DOHH2 (cell line): ENCODE results near the gene SLC35F4.

Experiments
- H3F3A ChIP-seq: fragments of 200-600 bp; sonication (generic), shearing (Covaris generic); 2 replicates; pipeline ENCODE4 v1.6.0; 2016; ENCODE audit warnings: antibody characterized with exemption, mild to moderate bottlenecking; ENCODE audit not compliant: control insufficient read depth, insufficient read depth
- H3K27ac ChIP-seq: fragments of 200-600 bp; sonication (generic); 2 replicates; pipeline ENCODE4 v1.5.1; 2014; ENCODE audit warnings: low read depth, mild to moderate bottlenecking, low read length, moderate library complexity
- H3K27me3 ChIP-seq: fragments of 200-600 bp; sonication (generic); 2 replicates; pipeline ENCODE4 v1.6.1; 2014; ENCODE audit warnings: mild to moderate bottlenecking, low read length, mixed read lengths; ENCODE audit not compliant: control insufficient read depth
- H3K36me3 ChIP-seq: fragments of 200-600 bp; sonication (generic); 2 replicates; pipeline ENCODE4 v1.6.1; 2014; ENCODE audit warnings: mild to moderate bottlenecking, low read length, moderate library complexity, mixed read lengths; ENCODE audit not compliant: control insufficient read depth
- H3K4me1 ChIP-seq: fragments of 200-600 bp; sonication (generic); 2 replicates; pipeline ENCODE4 v1.6.1; 2014; ENCODE audit warnings: mild to moderate bottlenecking, low read length, mixed read lengths; ENCODE audit not compliant: control insufficient read depth
- H3K4me2 ChIP-seq: fragments of 200-600 bp; sonication (generic); 2 replicates; pipeline ENCODE4 v1.6.0; 2014; ENCODE audit warnings: mild to moderate bottlenecking, low read length, moderate library complexity
- H3K4me3 ChIP-seq: fragments of 200-600 bp; sonication (generic); 2 replicates; pipeline ENCODE4 v1.5.1; 2014; ENCODE audit warnings: mild to moderate bottlenecking, low read length, mixed read lengths
- H3K79me2 ChIP-seq: fragments of 200-600 bp; sonication (generic); 2 replicates; pipeline ENCODE4 v1.6.1; 2014; ENCODE audit warnings: mild to moderate bottlenecking, low read length, mixed read lengths; ENCODE audit not compliant: control insufficient read depth
- H3K9me2 ChIP-seq: fragments of 200-600 bp; sonication (generic); replicated peaks from 2 replicates; pipeline ENCODE4 v1.6.1; 2014; ENCODE audit warnings: mild to moderate bottlenecking, low read length, mixed read lengths; ENCODE audit not compliant: control insufficient read depth
- H3K9me3 ChIP-seq: fragments of 200-600 bp; sonication (generic); 2 replicates; pipeline ENCODE4 v1.6.1; 2014; ENCODE audit warnings: antibody characterized with exemption, low read length, mixed read lengths; ENCODE audit not compliant: control insufficient read depth, insufficient read depth
- H4K20me1 ChIP-seq: fragments of 200-600 bp; sonication (generic); 2 replicates; pipeline ENCODE4 v1.6.0; 2014; ENCODE audit warnings: low read depth, mild to moderate bottlenecking, antibody characterized with exemption, low read length, moderate library complexity; ENCODE audit not compliant: control insufficient read depth, insufficient read depth
- EZH2phosphoT487 ChIP-seq: fragments of 200-600 bp; sonication (generic); IDR thresholded peaks from 2 replicates; pipeline ENCODE4 v1.6.1; 2017; ENCODE audit warnings: borderline replicate concordance, mild to moderate bottlenecking, antibody characterized with exemption, low read length, moderate library complexity, mixed read lengths
- TF ChIP-seq, protein P1 (sequence below): fragments of 200-600 bp; sonication (generic); IDR thresholded peaks from one replicate; pipeline ENCODE4 v1.5.1; 2014; ENCODE audit warnings: antibody characterized with exemption, mild to moderate bottlenecking, low read depth, low read length; ENCODE audit not compliant: poor library complexity, severe bottlenecking

Gene SLC35F4

DNA sequence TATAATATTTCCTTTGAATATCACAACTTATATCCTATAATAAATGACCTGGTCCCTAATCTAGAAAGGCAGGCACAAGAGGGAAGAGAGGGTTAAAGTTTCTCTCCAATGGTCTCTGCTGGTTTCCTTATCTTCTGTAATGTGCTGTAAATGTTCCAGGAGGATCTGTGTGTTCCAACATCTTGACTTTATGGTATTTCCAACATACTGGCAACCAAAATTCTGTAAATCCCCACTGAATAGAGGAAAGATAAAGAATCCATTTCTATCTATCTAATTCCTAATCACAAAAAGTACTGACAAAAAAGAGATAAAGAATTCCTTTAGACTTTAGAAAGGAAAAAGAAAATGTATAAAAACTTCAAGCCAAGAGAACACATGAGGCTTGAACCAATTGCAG lies 225.9 kb downstream of the SLC35F4 start:
- H3K27ac ChIP-seq, result no peak overlapping the region
- H3K4me2 ChIP-seq, result no peak overlapping the region
- TF ChIP-seq, protein P1, sequence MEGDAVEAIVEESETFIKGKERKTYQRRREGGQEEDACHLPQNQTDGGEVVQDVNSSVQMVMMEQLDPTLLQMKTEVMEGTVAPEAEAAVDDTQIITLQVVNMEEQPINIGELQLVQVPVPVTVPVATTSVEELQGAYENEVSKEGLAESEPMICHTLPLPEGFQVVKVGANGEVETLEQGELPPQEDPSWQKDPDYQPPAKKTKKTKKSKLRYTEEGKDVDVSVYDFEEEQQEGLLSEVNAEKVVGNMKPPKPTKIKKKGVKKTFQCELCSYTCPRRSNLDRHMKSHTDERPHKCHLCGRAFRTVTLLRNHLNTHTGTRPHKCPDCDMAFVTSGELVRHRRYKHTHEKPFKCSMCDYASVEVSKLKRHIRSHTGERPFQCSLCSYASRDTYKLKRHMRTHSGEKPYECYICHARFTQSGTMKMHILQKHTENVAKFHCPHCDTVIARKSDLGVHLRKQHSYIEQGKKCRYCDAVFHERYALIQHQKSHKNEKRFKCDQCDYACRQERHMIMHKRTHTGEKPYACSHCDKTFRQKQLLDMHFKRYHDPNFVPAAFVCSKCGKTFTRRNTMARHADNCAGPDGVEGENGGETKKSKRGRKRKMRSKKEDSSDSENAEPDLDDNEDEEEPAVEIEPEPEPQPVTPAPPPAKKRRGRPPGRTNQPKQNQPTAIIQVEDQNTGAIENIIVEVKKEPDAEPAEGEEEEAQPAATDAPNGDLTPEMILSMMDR, result no peak
- no peak for TF ChIP-seq EZH2phosphoT487
- H3K79me2 ChIP-seq, result no peaks in the 10 kb centered on the region
- H4K20me1 ChIP-seq, result no peaks in the 10 kb centered on the region
- no peaks in the 10 kb centered on the region for H3K27me3 ChIP-seq
- no peaks in the 10 kb centered on the region for H3K36me3 ChIP-seq
- H3K4me1 ChIP-seq, result no peaks in the 10 kb centered on the region
- no peaks in the 10 kb centered on the region for H3F3A ChIP-seq
- H3K9me2 ChIP-seq, result no peaks in the 10 kb centered on the region
- no peak overlapping the region for H3K4me3 ChIP-seq
- H3K9me3 ChIP-seq, result no peaks in the 10 kb centered on the region

DNA sequence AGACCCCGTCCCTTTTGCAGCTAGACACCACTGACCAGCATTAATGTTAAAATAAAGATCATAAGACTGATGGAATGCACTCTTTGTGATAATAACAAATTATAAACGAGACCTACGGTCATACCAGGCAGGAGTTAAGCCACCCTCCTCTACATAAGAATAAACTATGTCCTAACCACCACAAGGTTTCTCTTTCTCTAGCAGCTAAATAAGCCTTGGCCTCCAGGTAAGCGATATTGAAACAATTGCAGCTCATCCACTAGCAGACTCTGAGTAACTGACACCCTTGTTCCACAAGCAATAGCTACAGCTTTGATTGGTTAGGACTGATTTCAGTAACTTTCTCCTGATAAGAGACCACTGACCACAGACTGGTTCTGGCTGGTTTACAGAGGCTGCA lies 228.0 kb downstream of the SLC35F4 start:
- H3K9me2 ChIP-seq, result no peaks in the 10 kb centered on the region
- H3K27ac ChIP-seq, result no peak overlapping the region
- H3K4me2 ChIP-seq, result no peak overlapping the region
- H3K4me1 ChIP-seq, result no peaks in the 10 kb centered on the region
- H3F3A ChIP-seq, result no peaks in the 10 kb centered on the region
- H3K4me3 ChIP-seq, result no peak overlapping the region
- no peaks in the 10 kb centered on the region for H4K20me1 ChIP-seq
- H3K79me2 ChIP-seq, result no peaks in the 10 kb centered on the region
- TF ChIP-seq, protein P1, result no peak
- no peak for TF ChIP-seq EZH2phosphoT487
- H3K36me3 ChIP-seq, result no peaks in the 10 kb centered on the region
- H3K27me3 ChIP-seq, result no peaks in the 10 kb centered on the region
- no peaks in the 10 kb centered on the region for H3K9me3 ChIP-seq

DNA sequence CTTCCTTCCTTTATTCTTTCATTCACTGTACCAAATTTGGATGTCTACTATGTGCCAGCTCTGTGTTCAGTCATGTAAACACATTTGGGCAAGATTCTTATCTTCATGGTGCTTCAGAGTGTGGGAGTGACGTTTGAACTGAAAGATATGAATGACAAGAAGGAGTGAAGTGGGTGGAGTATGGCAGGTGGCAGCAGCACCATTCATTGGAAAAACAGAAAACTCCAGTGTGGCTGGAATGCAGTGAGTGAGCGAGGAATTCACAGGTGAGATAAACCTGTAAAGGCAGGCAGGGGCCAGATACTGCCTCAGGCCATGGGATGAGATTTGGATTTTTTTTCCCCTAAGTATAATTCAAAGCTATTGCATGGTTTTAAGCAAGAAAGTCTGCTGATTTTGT lies 231.6 kb downstream of the SLC35F4 start:
- Histone ChIP-seq H3K79me2 (no peaks in the 10 kb centered on the region), H3K27me3 (no peaks in the 10 kb centered on the region), H3K9me3 (no peaks in the 10 kb centered on the region)

More for the DNA sequence above, 231.6 kb downstream of the SLC35F4 start:
- no peak for TF ChIP-seq EZH2phosphoT487
- TF ChIP-seq, protein P1, result no peak
- H3K4me3 ChIP-seq, result no peak overlapping the region
- no peaks in the 10 kb centered on the region for H4K20me1 ChIP-seq
- no peak overlapping the region for H3K4me2 ChIP-seq
- no peaks in the 10 kb centered on the region for H3K4me1 ChIP-seq
- no peak overlapping the region for H3K27ac ChIP-seq
- no peaks in the 10 kb centered on the region for H3K36me3 ChIP-seq
- H3K9me2 ChIP-seq, result no peaks in the 10 kb centered on the region
- no peaks in the 10 kb centered on the region for H3F3A ChIP-seq
